Gastroesophageal sphincter (tissue), 4 donors: ENCODE data around the gene RNF213. TPM values are rescaled to one million over a fixed set of nuclear protein-coding genes. Genes with fewer than 3 reads are reported as not detected.

Experiments
- ATAC-seq: fragments of 150-250 bp; one replicate; pipeline ENCODE4 v1.9.1; 2016; ENCODE audit warnings: mild to moderate bottlenecking, moderate library complexity
- H3K27ac ChIP-seq, 4 donors: fragments of 200-600 bp; sonication (generic) in 3 of 4; 1 replicate in 3 of 4; 2 replicates in 1 of 4; pipeline ENCODE4 v1.5.1; 2016 to 2019
- H3K27me3 ChIP-seq: fragments of 200-600 bp; sonication (generic); one replicate; pipeline ENCODE4 v1.5.1; 2019
- H3K36me3 ChIP-seq, 2 donors: fragments of 200-600 bp; sonication (generic); one replicate each; pipeline ENCODE4 v1.5.1; 2019; ENCODE audit warnings: control low read depth in 1 of 2
- H3K4me1 ChIP-seq, 3 donors: fragments of 200-600 bp; sonication (generic); 1 replicate in 2 of 3; 2 replicates in 1 of 3; pipeline ENCODE4 v1.5.1; 2016 to 2019; ENCODE audit warnings: control low read depth in 2 of 3
- H3K4me3 ChIP-seq, 2 donors: fragments of 200-600 bp; sonication (generic); one replicate each; pipeline ENCODE4 v1.5.1; 2019; ENCODE audit warnings: mild to moderate bottlenecking in 1 of 2, moderate library complexity in 1 of 2
- H3K9me3 ChIP-seq, 3 donors: fragments of 200-600 bp; sonication (generic); one replicate each; pipeline ENCODE4 v1.5.1; 2017 to 2019; ENCODE audit warnings: control low read depth in 2 of 3
- EP300 ChIP-seq: sonication (generic); formaldehyde crosslinking; IDR thresholded peaks from one replicate; pipeline ENCODE4 v1.6.1; 2017; ENCODE audit warnings: antibody characterized with exemption, mild to moderate bottlenecking
- POLR2A ChIP-seq, 2 donors: fragments of 450-650 bp; IDR thresholded peaks; one replicate each; pipeline ENCODE4 v1.6.1; 2017; ENCODE audit warnings: antibody characterized with exemption in 2 of 2, mild to moderate bottlenecking in 2 of 2, moderate library complexity in 1 of 2
- POLR2AphosphoS5 ChIP-seq: sonication (generic); formaldehyde crosslinking; IDR thresholded peaks from one replicate; pipeline ENCODE4 v1.6.1; 2017; ENCODE audit warnings: antibody characterized with exemption
- WGBS, 2 donors: methylation state at CpG; one replicate each; pipeline ENCODE4 v1.1.5; 2018; ENCODE audit warnings: low coverage in 1 of 2; 5-methylcytosine and 5-hydroxymethylcytosine counted together
- total RNA-seq, 4 donors: library from RNA; depleted of rRNA; stranded (reverse); fragments of >200 nt; gene quantifications; one replicate each; pipeline ENCODE4 v1.1.0, GENCODE V29; 2016
- TF ChIP-seq, protein P1 (sequence below), 4 experiments: fragments of 200-600 bp in 2 of 4; fragments of 450-650 bp in 2 of 4; sonication (generic) in 1 of 4; IDR thresholded peaks; one replicate each; pipeline ENCODE4 v1.5.1; 2017 to 2019; ENCODE audit warnings: antibody characterized with exemption in 4 of 4, mild to moderate bottlenecking in 2 of 4, moderate library complexity in 2 of 4

The RNF213 gene
- total RNA-seq, 4 donors from 2014 or later: 59.2 to 87.6 (median 67.8) TPM

DNA sequence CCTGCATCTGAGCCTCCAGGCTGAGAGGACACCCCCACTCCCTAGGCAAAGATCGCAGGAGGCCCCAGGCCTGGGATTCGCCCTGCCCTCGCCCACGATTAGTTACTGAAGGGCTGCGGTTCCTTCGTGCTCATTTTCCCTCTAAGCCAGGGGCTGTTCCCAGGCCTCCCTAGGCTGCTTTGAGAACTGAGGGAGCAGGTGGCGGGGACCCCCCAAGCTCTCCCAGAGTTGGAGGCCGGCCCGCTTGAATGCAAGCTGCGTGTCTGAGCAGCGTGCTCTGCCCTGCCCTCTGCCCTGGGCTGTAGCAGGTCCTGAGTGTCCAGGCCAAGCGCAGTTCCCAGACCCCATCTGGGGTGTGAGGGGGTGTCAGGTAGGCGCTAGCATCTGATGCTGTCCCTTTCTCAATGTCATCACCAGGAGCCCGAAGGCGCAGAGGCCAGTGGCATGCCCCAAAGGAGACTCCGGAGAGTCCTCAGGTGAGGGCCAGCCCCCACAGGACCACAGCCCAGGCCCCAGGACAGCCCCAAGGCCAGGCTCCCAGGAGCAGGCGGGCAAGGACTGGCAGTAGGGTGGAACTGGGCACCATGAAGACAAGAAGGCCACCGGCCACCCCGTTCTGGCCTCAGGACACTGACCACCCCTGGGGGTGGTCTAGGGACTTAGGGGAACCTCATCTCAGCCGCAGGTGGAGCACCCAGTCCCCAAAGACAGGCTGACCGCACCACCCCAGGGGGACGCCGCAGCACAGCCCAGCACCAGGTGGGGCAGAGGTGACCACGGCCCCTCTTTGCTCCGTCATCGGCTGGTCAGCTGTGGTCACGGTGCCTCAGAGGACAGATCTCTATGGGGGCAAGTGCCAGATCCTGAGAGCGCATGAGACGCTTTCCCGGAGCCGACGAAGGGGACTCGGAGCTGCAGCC lies 169.0 kb downstream of the RNF213 start:
- Histone ChIP-seq H3K27ac (no peak overlapping the region), H3K4me3 (no peak overlapping the region), H3K36me3 (peaks cover 0 to 43% of the 10 kb centered on the region in 2 donors), H3K4me1 (peaks cover 0 to 11% (median 0%) of the 10 kb centered on the region in 3 donors), H3K9me3 (no peaks in the 10 kb centered on the region), H3K27me3 (no peaks in the 10 kb centered on the region)
- TF ChIP-seq POLR2A (IDR thresholded peaks at IDR 0.05): no peak
- TF ChIP-seq, protein P1, sequence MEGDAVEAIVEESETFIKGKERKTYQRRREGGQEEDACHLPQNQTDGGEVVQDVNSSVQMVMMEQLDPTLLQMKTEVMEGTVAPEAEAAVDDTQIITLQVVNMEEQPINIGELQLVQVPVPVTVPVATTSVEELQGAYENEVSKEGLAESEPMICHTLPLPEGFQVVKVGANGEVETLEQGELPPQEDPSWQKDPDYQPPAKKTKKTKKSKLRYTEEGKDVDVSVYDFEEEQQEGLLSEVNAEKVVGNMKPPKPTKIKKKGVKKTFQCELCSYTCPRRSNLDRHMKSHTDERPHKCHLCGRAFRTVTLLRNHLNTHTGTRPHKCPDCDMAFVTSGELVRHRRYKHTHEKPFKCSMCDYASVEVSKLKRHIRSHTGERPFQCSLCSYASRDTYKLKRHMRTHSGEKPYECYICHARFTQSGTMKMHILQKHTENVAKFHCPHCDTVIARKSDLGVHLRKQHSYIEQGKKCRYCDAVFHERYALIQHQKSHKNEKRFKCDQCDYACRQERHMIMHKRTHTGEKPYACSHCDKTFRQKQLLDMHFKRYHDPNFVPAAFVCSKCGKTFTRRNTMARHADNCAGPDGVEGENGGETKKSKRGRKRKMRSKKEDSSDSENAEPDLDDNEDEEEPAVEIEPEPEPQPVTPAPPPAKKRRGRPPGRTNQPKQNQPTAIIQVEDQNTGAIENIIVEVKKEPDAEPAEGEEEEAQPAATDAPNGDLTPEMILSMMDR (IDR thresholded peaks at IDR 0.05): no peak
- TF ChIP-seq EP300: no peak
- TF ChIP-seq POLR2AphosphoS5: no peak
- WGBS, 2 donors: 92% methylated on average over 2 of the region's 33 CpGs; no CpG with 5 or more reads in 1 of the 2 donors
- no peak for ATAC-seq

DNA sequence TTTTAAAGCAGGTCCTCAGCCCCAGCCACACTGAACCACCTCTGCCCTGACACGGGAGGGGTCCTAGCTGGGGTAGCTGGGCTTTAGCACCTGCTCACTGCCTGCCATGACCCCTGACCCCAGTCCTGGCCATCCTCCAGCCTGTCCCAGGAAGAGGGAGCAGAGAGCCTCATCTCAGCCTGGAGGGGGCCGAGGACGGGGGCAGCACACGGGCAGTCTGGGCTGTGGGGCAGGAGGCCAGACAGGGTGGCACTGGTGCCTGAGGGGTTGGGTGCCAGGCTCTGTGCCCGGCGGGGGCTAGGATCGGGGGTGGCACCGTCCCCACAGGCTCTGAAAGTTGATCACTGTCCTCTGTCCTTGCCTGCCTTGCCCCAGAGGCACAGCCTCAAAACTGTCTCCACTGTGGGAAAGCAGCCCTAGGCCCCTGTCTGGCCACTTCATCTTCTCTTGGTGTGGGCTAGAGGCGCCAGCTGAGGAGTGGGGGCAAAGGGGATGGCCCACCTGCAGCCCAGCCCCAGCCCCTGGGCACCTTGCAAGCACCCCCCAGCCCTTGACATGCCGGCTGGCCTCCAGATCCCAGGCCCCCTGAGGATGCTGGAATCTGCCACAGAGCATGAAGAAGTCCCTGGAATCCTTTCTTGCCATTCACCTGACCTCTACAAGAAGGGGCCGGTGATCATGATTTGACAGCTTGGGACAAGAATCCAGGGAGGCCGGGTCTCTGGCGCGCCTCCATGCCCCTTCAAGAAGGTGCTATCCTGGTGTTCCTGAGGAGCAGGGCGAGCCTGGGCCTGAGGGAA lies 170.0 kb downstream of the RNF213 start:
- ATAC-seq: no peak
- WGBS, 2 donors: no CpG with 5 or more reads among the region's 15 CpGs
- Histone ChIP-seq H3K9me3 (no peaks in the 10 kb centered on the region), H3K4me3 (no peak overlapping the region), H3K27me3 (no peaks in the 10 kb centered on the region), H3K27ac (no peak overlapping the region), H3K36me3 (peaks cover 0 to 43% of the 10 kb centered on the region in 2 donors), H3K4me1 (peaks cover 0 to 11% (median 0%) of the 10 kb centered on the region in 3 donors)
- TF ChIP-seq POLR2A (IDR thresholded peaks at IDR 0.05): no peak
- no peak for TF ChIP-seq EP300
- no peak for TF ChIP-seq POLR2AphosphoS5
- TF ChIP-seq, protein P1 (IDR thresholded peaks at IDR 0.05): no peak

DNA sequence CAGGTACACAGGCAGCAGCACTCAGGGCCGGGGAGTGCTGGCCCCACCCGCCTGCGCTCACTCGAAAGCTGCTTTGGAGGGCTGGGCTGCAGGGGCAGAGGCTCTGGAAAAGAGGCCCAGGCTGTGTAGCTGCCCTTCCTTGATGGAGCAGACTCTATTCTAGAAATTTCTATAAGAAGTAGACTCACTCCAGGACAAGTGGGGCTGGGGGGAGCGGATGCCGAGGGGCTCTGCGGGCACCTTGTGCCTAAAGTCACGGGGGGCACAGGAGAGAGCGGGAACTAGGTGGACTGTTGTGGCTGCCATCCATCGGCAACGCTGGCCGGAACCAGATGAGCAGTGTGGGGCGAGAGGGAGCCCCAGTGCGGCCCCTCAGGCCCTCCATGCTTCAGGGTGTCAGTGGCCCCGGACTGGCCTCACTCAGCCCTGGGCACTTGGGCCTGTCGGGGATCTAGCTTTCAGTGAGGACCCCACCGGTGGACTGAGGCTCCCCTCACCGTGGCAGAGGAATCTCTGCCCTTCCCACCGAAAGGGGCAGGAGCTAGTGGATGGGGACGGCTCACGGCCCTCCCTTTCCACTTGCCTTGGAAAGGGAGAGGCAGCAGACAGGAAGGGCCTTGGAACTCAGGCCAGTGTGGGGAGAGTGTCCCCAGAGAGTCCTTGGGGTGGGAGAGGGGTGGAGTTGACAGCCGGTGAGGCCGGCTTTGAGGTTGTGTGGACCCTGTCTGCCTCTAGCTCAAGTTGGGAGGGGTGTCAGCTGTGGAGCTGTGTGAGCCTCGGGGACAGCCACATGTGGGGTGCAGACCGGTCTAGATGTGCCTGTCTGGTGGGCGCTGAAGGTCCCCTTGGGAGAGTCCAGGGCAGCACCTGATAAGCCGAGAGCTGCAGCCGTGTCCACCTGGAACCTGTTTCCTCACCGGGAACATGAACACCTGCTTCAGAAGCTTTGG lies 170.9 kb downstream of the RNF213 start:
- TF ChIP-seq POLR2AphosphoS5: no peak
- TF ChIP-seq EP300: no peak
- no peak for TF ChIP-seq POLR2A (IDR thresholded peaks at IDR 0.05)
- TF ChIP-seq, protein P1 (IDR thresholded peaks at IDR 0.05): no peak
- Histone ChIP-seq H3K4me3 (no peak overlapping the region), H3K36me3 (peaks cover 0 to 43% of the 10 kb centered on the region in 2 donors), H3K27me3 (no peaks in the 10 kb centered on the region), H3K9me3 (no peaks in the 10 kb centered on the region), H3K27ac (no peak overlapping the region), H3K4me1 (peaks cover 0 to 11% (median 0%) of the 10 kb centered on the region in 3 donors)
- ATAC-seq: no peak
- 90% methylated on average over 2 to 8 of the region's 29 CpGs for WGBS, 2 donors

DNA sequence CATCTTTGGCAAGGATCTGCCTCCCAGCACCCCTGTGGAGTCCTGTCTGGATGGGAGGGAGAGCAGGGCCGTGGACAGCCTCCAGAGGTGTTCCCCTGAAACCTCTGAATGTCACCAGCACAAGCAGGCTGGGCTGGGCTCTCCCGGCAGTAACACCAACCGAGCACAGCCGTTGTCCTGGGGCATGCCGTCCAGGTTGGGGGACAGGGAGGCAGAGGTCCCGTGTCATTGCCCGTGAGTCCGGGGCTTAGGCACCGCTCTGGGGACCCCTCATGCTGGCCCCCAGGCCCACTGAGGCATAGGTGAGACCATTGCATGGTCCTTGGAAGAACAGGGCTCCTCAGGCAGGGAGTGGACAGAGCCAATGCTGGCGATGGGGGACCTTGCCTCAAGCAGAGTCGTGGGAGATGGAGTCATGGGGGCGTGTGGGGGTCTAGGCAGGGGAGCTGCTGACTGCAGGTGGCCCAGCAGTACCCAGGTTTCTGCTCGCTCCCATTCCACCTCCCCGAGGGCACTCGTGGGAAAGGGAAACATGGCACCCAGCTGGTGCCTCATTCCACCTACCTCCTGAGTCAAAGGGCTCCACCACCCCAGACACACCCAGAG lies 171.8 kb downstream of the RNF213 start:
- Histone ChIP-seq H3K4me1 (peaks cover 0 to 1% (median 0%) of the 10 kb centered on the region in 3 donors), H3K4me3 (no peak overlapping the region), H3K27ac (no peak overlapping the region), H3K27me3 (no peaks in the 10 kb centered on the region), H3K9me3 (no peaks in the 10 kb centered on the region), H3K36me3 (peaks cover 0 to 52% of the 10 kb centered on the region in 2 donors)
- 100% methylated on average over 1 of the region's 15 CpGs; no CpG with 5 or more reads in 1 of the 2 donors for WGBS, 2 donors
- ATAC-seq: no peak
- TF ChIP-seq POLR2AphosphoS5 (no peak), EP300 (no peak), POLR2A (IDR thresholded peaks at IDR 0.05) (no peak)
- TF ChIP-seq, protein P1 (IDR thresholded peaks at IDR 0.05): no peak
